ENCODE measurements around the gene SIM1. TPM values are rescaled to one million over a fixed set of nuclear protein-coding genes. Genes with fewer than 3 reads are reported as not detected.

Gene SIM1
- total and polyA plus RNA-seq, 4 donors, result under 0.01 TPM; not detected in 3

DNA sequence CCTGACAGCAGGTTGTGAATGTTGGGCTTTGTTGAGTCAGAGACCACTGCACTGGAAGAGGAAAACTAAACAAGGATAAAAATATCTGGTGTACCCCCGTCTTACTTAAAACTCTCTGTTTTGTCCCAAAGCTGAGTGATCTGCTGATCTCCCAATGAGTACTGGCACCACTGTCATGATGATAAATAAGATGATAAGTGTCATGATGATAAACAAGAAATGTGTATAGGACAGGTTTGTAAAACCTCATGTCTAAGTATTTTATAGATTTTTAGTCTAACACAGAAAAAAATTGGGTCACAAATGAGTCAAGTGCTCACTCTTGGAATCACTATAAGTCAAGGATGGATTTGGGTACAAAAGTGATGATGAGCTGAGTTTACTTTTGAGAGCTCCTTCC, 8.5 kb upstream of the SIM1 start:
- Histone ChIP-seq H3K36me3 (ENCODE audit: control insufficient read depth in 4 of 4, insufficient read depth in 3 of 4, low read depth in 1 of 4, low read length in 3 of 4) (no peaks in the 10 kb centered on the region), H3K9ac (ENCODE audit: low read depth in 1 of 2, low read length in 2 of 2) (no peak overlapping the region), H3K27ac (ENCODE audit: low read depth in 1 of 2, low read length in 2 of 2) (no peak overlapping the region), H3K9me3 (ENCODE audit: control insufficient read depth in 4 of 4, low read length in 3 of 4) (peaks cover 0 to 6% (median 2%) of the 10 kb centered on the region in 4 donors), H3K4me1 (ENCODE audit: control insufficient read depth in 4 of 4, insufficient read depth in 4 of 4, low read length in 3 of 4) (no peaks in the 10 kb centered on the region), H3K4me3 (ENCODE audit: low read depth in 1 of 3, low read length in 3 of 3) (no peak overlapping the region), H3K27me3 (ENCODE audit: control insufficient read depth in 4 of 4, insufficient read depth in 4 of 4, low read length in 3 of 4) (peaks cover 0 to 10% (median 7%) of the 10 kb centered on the region in 4 donors)
- no peak for DNase-seq (ENCODE audit: low spot score)
- WGBS, result 68% methylated on average over 1 of the region's 1 CpG
- TF ChIP-seq RXRA (IDR thresholded peaks at IDR 0.05) (no peak), FOXA2 (IDR thresholded peaks at IDR 0.05) (no peak), GABPA (IDR thresholded peaks at IDR 0.05 in 1 of 2, conservative IDR thresholded peaks at IDR 0.05 in 1 of 2) (no peak), TAF1 (conservative IDR thresholded peaks at IDR 0.05) (no peak), EGR1 (IDR thresholded peaks at IDR 0.05; ENCODE audit: low read depth in 2 of 2) (no peak), HNF4A (conservative IDR thresholded peaks at IDR 0.05) (no peak), SP1 (IDR thresholded peaks at IDR 0.05) (no peak), RAD21 (IDR thresholded peaks at IDR 0.05) (no peak), JUND (IDR thresholded peaks at IDR 0.05) (no peak), FOXA1 (IDR thresholded peaks at IDR 0.05) (no peak)
- TF ChIP-seq, protein P1, sequence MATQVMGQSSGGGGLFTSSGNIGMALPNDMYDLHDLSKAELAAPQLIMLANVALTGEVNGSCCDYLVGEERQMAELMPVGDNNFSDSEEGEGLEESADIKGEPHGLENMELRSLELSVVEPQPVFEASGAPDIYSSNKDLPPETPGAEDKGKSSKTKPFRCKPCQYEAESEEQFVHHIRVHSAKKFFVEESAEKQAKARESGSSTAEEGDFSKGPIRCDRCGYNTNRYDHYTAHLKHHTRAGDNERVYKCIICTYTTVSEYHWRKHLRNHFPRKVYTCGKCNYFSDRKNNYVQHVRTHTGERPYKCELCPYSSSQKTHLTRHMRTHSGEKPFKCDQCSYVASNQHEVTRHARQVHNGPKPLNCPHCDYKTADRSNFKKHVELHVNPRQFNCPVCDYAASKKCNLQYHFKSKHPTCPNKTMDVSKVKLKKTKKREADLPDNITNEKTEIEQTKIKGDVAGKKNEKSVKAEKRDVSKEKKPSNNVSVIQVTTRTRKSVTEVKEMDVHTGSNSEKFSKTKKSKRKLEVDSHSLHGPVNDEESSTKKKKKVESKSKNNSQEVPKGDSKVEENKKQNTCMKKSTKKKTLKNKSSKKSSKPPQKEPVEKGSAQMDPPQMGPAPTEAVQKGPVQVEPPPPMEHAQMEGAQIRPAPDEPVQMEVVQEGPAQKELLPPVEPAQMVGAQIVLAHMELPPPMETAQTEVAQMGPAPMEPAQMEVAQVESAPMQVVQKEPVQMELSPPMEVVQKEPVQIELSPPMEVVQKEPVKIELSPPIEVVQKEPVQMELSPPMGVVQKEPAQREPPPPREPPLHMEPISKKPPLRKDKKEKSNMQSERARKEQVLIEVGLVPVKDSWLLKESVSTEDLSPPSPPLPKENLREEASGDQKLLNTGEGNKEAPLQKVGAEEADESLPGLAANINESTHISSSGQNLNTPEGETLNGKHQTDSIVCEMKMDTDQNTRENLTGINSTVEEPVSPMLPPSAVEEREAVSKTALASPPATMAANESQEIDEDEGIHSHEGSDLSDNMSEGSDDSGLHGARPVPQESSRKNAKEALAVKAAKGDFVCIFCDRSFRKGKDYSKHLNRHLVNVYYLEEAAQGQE (IDR thresholded peaks at IDR 0.05), result no peak
- TF ChIP-seq, protein P2, sequence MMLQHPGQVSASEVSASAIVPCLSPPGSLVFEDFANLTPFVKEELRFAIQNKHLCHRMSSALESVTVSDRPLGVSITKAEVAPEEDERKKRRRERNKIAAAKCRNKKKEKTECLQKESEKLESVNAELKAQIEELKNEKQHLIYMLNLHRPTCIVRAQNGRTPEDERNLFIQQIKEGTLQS (IDR thresholded peaks at IDR 0.05), result no peak
- TF ChIP-seq, protein P3, sequence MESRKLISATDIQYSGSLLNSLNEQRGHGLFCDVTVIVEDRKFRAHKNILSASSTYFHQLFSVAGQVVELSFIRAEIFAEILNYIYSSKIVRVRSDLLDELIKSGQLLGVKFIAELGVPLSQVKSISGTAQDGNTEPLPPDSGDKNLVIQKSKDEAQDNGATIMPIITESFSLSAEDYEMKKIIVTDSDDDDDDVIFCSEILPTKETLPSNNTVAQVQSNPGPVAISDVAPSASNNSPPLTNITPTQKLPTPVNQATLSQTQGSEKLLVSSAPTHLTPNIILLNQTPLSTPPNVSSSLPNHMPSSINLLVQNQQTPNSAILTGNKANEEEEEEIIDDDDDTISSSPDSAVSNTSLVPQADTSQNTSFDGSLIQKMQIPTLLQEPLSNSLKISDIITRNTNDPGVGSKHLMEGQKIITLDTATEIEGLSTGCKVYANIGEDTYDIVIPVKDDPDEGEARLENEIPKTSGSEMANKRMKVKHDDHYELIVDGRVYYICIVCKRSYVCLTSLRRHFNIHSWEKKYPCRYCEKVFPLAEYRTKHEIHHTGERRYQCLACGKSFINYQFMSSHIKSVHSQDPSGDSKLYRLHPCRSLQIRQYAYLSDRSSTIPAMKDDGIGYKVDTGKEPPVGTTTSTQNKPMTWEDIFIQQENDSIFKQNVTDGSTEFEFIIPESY (IDR thresholded peaks at IDR 0.05), result no peak
- TF ChIP-seq, protein P4, sequence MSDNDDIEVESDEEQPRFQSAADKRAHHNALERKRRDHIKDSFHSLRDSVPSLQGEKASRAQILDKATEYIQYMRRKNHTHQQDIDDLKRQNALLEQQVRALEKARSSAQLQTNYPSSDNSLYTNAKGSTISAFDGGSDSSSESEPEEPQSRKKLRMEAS (IDR thresholded peaks at IDR 0.05), result no peak
- TF ChIP-seq, protein P5, sequence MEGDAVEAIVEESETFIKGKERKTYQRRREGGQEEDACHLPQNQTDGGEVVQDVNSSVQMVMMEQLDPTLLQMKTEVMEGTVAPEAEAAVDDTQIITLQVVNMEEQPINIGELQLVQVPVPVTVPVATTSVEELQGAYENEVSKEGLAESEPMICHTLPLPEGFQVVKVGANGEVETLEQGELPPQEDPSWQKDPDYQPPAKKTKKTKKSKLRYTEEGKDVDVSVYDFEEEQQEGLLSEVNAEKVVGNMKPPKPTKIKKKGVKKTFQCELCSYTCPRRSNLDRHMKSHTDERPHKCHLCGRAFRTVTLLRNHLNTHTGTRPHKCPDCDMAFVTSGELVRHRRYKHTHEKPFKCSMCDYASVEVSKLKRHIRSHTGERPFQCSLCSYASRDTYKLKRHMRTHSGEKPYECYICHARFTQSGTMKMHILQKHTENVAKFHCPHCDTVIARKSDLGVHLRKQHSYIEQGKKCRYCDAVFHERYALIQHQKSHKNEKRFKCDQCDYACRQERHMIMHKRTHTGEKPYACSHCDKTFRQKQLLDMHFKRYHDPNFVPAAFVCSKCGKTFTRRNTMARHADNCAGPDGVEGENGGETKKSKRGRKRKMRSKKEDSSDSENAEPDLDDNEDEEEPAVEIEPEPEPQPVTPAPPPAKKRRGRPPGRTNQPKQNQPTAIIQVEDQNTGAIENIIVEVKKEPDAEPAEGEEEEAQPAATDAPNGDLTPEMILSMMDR (IDR thresholded peaks at IDR 0.05; ENCODE audit: low read depth, low read length, missing input control), result no peak

DNA sequence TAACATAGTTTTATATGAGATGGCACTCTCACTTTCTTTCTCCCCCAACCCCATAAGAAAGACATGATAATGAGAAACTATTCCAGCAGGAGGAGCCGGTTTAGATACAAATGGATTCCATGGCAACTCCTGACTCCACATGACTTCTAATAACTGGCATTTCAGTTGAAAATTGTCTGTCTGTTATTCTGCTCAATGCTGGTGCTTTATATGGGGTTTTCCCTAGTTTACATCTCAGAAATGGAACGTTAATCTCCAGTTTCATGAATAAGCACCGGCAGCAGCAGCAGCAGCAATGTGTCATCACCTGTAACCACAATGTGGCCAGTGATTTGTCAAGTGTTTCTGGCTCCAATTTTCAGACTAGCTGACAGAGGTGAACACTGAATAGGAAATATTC, 8.0 kb upstream of the SIM1 start:
- DNase-seq (ENCODE audit: low spot score), result no peak
- Histone ChIP-seq H3K4me3 (ENCODE audit: low read depth in 1 of 3, low read length in 3 of 3) (no peak overlapping the region), H3K27ac (ENCODE audit: low read depth in 1 of 2, low read length in 2 of 2) (no peak overlapping the region), H3K36me3 (ENCODE audit: control insufficient read depth in 4 of 4, insufficient read depth in 3 of 4, low read depth in 1 of 4, low read length in 3 of 4) (no peaks in the 10 kb centered on the region), H3K4me1 (ENCODE audit: control insufficient read depth in 4 of 4, insufficient read depth in 4 of 4, low read length in 3 of 4) (peaks cover 0 to 2% (median under 1%) of the 10 kb centered on the region in 4 donors), H3K9me3 (ENCODE audit: control insufficient read depth in 4 of 4, low read length in 3 of 4) (peaks cover 0 to 6% (median 2%) of the 10 kb centered on the region in 4 donors), H3K9ac (ENCODE audit: low read depth in 1 of 2, low read length in 2 of 2) (no peak overlapping the region), H3K27me3 (ENCODE audit: control insufficient read depth in 4 of 4, insufficient read depth in 4 of 4, low read length in 3 of 4) (peaks cover 2 to 15% (median 7%) of the 10 kb centered on the region in 4 donors)
- WGBS, result 52% methylated on average over 3 of the region's 3 CpGs
- no peak for TF ChIP-seq NR2F2 (IDR thresholded peaks at IDR 0.05)
- TF ChIP-seq HNF4G (IDR thresholded peaks at IDR 0.05), result no peak
- no peak for TF ChIP-seq RXRA (IDR thresholded peaks at IDR 0.05)
- TF ChIP-seq, protein P1 (IDR thresholded peaks at IDR 0.05), result no peak
- TF ChIP-seq YY1 (IDR thresholded peaks at IDR 0.05), result no peak
- TF ChIP-seq, protein P3 (IDR thresholded peaks at IDR 0.05), result no peak

Measured in liver (tissue), 9 donors.